Esophagus (tissue), 2 donors: ENCODE measurements around the gene ADAMTS17. TPM values are rescaled to one million over a fixed set of nuclear protein-coding genes. Genes with fewer than 3 reads are reported as not detected.

Experiments used
- H3K27ac ChIP-seq, 2 donors: one replicate each; pipeline ENCODE4 v1.5.1; 2013; ENCODE audit warnings: low read depth in 2 of 2, mild to moderate bottlenecking in 2 of 2, inconsistent platforms in 1 of 2, low read length in 1 of 2, moderate library complexity in 1 of 2
- H3K27me3 ChIP-seq, 2 donors: one replicate each; pipeline ENCODE4 v1.6.1; 2013; ENCODE audit warnings: low read length in 2 of 2, control low read depth in 1 of 2, mild to moderate bottlenecking in 1 of 2; ENCODE audit not compliant: insufficient read depth in 2 of 2, control insufficient read depth in 1 of 2
- H3K36me3 ChIP-seq, 2 donors: one replicate each; pipeline ENCODE4 v1.6.1; 2013; ENCODE audit warnings: low read length in 1 of 2; ENCODE audit not compliant: control insufficient read depth in 2 of 2, insufficient read depth in 2 of 2
- H3K4me1 ChIP-seq, 2 donors: one replicate each; pipeline ENCODE4 v1.6.1; 2013; ENCODE audit warnings: low read length in 1 of 2; ENCODE audit not compliant: control insufficient read depth in 2 of 2, insufficient read depth in 2 of 2
- H3K4me3 ChIP-seq, 2 donors: one replicate each; pipeline ENCODE4 v1.5.1; 2013; ENCODE audit warnings: low read length in 2 of 2, mild to moderate bottlenecking in 2 of 2, low read depth in 1 of 2, moderate library complexity in 1 of 2
- H3K9me3 ChIP-seq, 2 donors: one replicate each; pipeline ENCODE4 v1.6.1; 2013; ENCODE audit warnings: mild to moderate bottlenecking in 2 of 2, low read depth in 1 of 2, low read length in 1 of 2, moderate library complexity in 1 of 2; ENCODE audit not compliant: control insufficient read depth in 2 of 2, insufficient read depth in 1 of 2
- WGBS, 2 donors: extraction: QIAGEN DNeasy Blood & Tissue Kit; methylation state at CpG; one replicate each; pipeline ENCODE4 v1.1.7; 2013; 5-methylcytosine and 5-hydroxymethylcytosine counted together
- polyA plus RNA-seq, 2 donors: library from polyadenylated mRNA; stranded (reverse); fragments of 200-250 nt; gene quantifications; one replicate each; pipeline ENCODE4 v1.2.3, GENCODE V29; 2013
- donor health status: healthy with polysubstance abuse.
- donor health status: Bipolar disorder and iron deficiency.

The ADAMTS17 gene
- polyA plus RNA-seq, 2 donors = 2.1 to 6.9 TPM

DNA sequence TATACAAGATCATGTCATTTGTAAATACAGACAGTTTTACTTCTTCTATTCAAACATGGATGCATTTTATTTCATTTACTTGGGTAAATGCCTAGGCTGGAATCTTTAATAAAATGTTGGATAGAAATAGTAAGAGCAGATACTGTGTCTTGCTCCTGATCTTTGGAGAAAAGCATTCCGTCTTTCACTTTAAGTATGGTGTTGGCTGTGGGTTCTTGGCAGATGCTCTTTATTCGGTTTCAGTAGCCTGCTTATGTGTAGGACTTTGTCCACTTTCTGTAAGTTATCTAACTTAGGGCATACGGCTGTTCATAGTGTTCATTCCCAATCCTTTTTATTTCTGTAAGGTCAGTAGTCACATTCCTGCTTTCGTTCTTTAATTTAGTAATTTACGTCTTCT, 303.0 kb downstream of the ADAMTS17 start:
- H3K4me1 ChIP-seq = peaks cover 0 to 2% of the 10 kb centered on the region in 2 donors
- H3K36me3 ChIP-seq = no peaks in the 10 kb centered on the region
- WGBS, 2 donors = 79 to 82% methylated on average over 5 of the region's 5 CpGs
- no peaks in the 10 kb centered on the region for H3K9me3 ChIP-seq
- H3K4me3 ChIP-seq = no peak overlapping the region
- H3K27ac ChIP-seq = no peak overlapping the region
- H3K27me3 ChIP-seq = no peaks in the 10 kb centered on the region

DNA sequence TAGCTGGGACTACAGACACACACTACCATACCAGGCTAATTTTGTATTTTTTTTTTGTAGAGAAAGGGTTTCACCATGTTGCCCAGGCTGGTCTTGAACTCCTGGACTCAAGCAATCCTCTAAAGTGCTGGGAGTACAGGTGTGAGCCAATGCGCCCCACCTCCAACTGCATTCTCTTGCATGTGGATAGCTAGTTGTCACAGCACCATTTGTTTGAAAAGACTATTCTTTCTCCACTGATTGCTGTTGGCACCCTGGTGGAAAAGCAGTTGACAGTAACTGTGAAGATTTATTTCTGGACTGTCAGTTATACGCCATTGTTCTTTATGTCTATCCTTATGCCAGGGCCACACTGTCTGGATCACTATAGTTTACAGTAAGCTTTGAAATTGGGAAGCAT, 303.9 kb downstream of the ADAMTS17 start:
- WGBS, 2 donors = 98 to 99% methylated on average over 2 of the region's 2 CpGs
- Histone ChIP-seq H3K36me3 (no peaks in the 10 kb centered on the region), H3K4me3 (no peak overlapping the region), H3K4me1 (peaks cover 0 to 2% of the 10 kb centered on the region in 2 donors), H3K27ac (no peak overlapping the region), H3K27me3 (no peaks in the 10 kb centered on the region), H3K9me3 (no peaks in the 10 kb centered on the region)

DNA sequence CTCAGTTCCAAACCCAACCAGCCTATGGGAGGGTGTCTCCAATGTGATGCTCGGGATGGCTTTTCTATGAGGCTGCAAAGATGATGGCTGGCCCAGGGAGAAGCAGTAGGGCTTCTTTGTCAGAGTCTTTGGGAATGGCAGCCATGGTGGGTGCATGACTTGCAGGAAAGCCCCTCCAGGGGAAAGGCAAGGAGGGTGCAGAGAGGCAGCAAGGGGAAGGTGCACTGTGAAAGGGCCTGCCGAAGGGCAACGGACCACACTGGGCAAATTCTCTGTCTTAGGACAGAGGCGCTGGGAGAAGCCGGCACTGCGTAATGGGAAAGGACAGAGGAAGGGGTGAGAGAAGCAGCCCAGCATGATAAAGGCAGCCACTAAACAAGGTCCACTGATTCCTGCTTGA, 305.8 kb downstream of the ADAMTS17 start:
- WGBS, 2 donors = 94% methylated on average over 6 of the region's 6 CpGs
- Histone ChIP-seq H3K27me3 (no peaks in the 10 kb centered on the region), H3K36me3 (no peaks in the 10 kb centered on the region), H3K9me3 (no peaks in the 10 kb centered on the region), H3K4me3 (no peak overlapping the region), H3K4me1 (no peaks in the 10 kb centered on the region), H3K27ac (no peak overlapping the region)

DNA sequence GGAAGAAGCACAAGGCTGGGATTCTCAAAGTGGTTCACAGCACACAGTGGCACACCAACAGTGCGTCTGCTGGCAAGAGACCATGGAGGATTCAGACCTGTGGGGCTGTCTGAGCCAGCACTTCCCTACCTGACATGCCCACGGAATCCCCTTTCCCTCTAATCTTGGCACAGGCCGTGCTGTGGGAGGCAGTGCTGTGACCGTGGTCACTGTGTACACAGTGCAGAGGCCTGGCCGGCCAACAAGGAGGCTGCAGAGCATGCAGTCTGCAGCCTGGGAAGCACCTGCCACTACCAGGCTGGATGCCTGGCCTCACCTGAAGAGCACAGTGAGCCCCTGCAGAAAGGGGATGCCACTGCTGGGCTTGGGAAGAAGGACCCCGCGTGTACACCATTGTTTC, 307.6 kb downstream of the ADAMTS17 start:
- Histone ChIP-seq H3K9me3 (no peaks in the 10 kb centered on the region), H3K36me3 (no peaks in the 10 kb centered on the region), H3K4me1 (no peaks in the 10 kb centered on the region), H3K27ac (no peak overlapping the region), H3K4me3 (no peak overlapping the region), H3K27me3 (no peaks in the 10 kb centered on the region)
- WGBS, 2 donors = 71 to 91% methylated on average over 7 of the region's 7 CpGs

DNA sequence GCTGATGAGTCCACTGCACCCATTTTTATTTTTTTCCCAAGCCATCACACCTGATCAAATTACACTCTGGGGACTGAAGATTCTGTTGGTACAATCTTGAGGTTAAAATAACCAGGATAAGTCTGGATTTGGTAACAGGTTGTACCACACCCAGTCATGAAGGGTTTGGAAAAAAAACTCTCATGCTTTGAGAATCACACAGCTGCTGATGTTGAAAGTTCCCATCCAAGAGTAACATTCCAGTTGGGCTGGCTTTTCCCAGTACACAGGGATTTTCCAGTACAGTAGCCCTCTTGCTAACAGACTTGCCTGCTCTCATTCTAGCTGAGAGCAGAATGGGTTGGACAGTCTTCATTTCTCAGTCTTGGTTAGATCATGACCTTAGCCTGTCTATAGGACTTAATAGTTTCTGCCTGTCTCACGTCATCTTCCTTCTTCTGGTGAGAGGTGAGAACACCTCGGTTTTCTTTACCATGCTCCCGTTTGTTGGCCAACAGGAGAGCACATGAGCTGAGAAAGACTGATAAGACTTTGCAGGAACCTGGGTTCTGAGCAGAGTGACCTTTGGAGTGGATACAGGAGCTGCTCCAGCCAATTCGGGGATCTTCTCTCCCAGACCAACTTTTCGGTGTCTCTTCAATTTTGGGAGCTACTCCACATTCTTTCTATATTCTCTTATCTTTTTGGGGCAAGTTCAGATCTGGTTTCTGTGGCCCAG, 308.5 kb downstream of the ADAMTS17 start:
- no peak overlapping the region for H3K27ac ChIP-seq
- H3K36me3 ChIP-seq = no peaks in the 10 kb centered on the region
- H3K4me3 ChIP-seq = no peak overlapping the region
- H3K27me3 ChIP-seq = no peaks in the 10 kb centered on the region
- 79 to 86% methylated on average over 5 of the region's 5 CpGs for whole genome bisulfite sequencing, 2 donors
- H3K9me3 ChIP-seq = no peaks in the 10 kb centered on the region
- no peaks in the 10 kb centered on the region for H3K4me1 ChIP-seq

DNA sequence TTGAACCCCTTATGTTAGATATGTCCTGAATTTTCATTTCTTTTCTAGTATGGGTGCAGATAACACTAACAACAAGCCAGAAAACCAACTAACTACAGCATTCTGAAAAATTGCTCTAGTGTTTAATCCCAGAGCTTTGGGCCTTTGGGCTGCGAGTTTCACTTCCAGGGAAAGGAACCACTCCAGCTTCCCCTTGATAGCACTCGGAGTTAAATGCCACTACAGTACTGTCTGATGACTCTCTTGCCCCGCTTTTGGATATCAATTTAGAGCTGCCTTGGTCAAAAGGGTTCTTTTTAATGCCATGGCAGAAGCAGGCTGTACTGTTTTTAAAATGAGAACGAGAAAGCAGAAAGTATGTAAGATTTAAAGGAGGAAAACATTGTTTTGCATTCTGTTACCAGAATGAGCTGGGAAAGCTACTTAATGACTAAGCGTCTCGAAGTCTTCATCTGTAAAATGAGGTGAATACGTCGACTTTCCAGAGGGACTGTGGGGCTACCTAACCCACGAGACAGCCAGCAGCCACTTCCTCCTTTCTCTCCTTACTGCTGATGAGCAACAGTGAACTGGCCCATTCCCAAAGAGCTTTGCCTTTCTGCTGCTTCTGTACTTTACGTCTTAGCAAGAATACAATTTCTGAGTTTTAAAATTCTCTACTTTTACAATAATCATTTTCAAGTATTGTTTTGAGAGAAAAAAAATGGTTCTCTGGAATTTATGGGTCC, 309.3 kb downstream of the ADAMTS17 start:
- H3K4me3 ChIP-seq = no peak overlapping the region
- WGBS, 2 donors = 80 to 82% methylated on average over 10 of the region's 10 CpGs
- H3K9me3 ChIP-seq = peaks cover 4% of the 10 kb centered on the region in 2 donors
- no peaks in the 10 kb centered on the region for H3K27me3 ChIP-seq
- no peaks in the 10 kb centered on the region for H3K36me3 ChIP-seq
- no peak overlapping the region for H3K27ac ChIP-seq
- no peaks in the 10 kb centered on the region for H3K4me1 ChIP-seq

DNA sequence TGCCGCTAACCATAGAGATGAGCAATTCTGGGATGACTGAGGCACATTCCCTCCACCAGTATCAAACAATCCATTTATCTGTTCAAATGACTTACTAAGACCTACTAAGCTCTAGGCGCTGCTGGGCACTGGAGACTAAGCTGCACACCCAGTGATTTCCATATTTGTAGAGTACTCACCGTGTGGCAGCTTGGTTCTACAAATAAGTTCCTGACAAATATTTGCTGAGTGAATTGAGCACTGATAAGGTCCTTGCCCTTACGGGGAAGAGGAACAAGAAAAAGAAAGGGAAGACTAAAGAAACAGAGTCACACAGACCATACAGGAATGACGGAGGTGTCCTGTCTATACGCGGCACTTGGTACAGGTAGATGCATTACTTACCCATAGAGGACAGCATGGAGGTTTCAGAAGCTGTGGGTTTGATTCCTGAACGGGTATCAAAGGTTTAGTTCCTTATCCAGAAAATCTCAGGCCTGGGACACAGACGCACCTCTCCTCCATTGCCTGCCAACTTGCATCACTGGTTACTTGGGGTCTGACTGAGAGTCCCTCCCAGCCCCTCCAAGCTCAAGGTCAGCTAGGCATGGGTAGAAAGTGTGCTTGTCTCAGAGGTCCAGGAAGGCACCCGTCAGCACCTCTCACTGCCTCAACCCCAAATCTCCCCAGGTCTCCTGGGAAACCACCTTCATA, 310.0 kb downstream of the ADAMTS17 start:
- Histone ChIP-seq H3K9me3 (peaks cover 4% of the 10 kb centered on the region in 2 donors), H3K36me3 (no peaks in the 10 kb centered on the region), H3K4me1 (no peaks in the 10 kb centered on the region), H3K4me3 (no peak overlapping the region), H3K27me3 (no peaks in the 10 kb centered on the region), H3K27ac (no peak overlapping the region)
- 84 to 93% methylated on average over 10 of the region's 10 CpGs for WGBS, 2 donors

DNA sequence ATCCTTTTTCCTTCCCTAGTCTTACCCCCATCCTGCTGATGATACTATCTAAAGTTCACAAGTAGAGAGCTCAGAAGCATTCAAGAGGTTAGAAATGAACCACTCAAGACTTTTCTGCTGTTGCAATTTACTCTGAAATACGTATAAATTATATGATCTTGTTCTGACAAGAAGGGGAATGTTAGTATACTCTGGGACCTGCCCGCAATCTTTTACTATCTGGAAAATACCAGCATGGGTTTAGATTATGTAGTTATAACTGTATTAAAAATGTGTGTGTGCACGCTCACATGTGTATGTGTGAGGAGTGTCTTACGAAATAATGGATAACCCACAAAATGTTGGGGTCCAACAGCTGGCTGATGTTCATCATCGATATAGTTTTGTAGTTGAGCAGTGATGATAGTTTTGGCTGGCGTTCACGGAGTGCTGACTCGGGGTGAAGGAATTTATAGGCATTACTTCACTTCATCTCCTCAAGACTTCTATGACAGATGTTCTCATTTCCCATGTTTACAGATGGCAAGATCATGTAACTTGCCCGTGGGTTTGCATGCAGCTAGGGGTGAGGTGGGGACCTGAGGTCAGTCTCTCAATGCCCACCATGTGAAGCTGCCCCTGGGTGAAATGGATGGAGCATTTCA, 311.1 kb downstream of the ADAMTS17 start:
- Histone ChIP-seq H3K36me3 (no peaks in the 10 kb centered on the region), H3K27ac (no peak overlapping the region), H3K9me3 (peaks cover 4% of the 10 kb centered on the region in 2 donors), H3K4me3 (no peak overlapping the region), H3K27me3 (no peaks in the 10 kb centered on the region), H3K4me1 (no peaks in the 10 kb centered on the region)
- 73 to 83% methylated on average over 9 of the region's 9 CpGs for WGBS, 2 donors

DNA sequence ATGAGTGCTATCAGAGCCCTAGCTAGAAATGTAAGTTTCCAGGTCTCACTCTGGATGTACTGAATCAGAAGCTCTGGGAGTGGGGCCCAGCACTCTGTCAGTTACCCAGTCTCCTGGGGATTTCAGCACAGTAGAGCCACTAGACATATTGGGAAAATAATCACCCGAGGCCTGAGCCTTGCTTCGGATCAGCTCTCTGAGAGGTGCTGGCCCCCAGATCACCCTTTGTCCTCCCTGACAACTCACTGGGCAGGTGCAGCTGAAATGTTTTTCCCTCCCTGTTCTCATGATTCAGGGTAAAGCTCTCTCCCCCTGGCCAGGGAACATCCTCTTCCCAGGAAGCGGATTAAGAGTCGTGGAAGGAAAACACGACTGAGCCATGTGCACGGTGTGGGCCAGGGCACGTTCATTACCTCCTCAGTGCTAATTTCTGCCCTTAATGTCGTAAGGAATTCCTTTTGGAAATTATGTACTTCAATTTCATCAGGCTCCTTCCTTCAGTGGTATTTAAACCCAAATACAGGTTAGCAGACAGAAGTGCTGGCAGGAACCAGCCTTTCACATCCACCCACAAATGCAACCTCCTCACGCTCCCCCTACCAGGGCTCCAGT, 311.8 kb downstream of the ADAMTS17 start:
- peaks cover 4% of the 10 kb centered on the region in 2 donors for H3K9me3 ChIP-seq
- H3K27me3 ChIP-seq = no peaks in the 10 kb centered on the region
- WGBS, 2 donors = 87 to 91% methylated on average over 9 of the region's 9 CpGs
- no peak overlapping the region for H3K27ac ChIP-seq
- no peaks in the 10 kb centered on the region for H3K36me3 ChIP-seq
- H3K4me3 ChIP-seq = no peak overlapping the region
- H3K4me1 ChIP-seq = no peaks in the 10 kb centered on the region
